GM21360 (cell line): ENCODE measurements around the gene CFAP61.

ENCODE experiments used
- ATAC-seq: cut with Tn5 transposase; IDR thresholded peaks from one replicate; pipeline ENCODE4 v1.9.1; 2021; ENCODE audit warnings: mild to moderate bottlenecking, moderate library complexity; ENCODE audit not compliant: unreplicated experiment

Gene CFAP61

DNA sequence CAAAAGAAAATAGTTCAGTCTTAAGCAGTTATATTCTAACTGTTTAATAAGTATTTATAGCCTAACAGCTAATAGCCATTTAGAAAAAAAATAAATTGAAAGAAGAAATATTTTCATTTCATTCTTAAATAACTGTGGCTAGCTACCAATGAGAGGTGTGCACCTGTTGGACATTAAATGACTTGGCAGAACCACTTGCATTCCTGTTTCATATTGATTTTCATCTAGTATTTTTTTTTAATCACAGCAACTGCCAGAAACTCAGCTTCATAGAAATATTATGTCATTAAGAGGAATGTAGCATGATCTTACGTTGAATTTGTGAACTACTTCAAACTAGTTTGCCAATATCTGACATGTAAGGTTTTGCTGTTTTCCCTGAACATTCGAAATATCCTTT is 25.0 kb upstream of the CFAP61 start:
- no peak for ATAC-seq

GRCh38 chr20:20031790-20032189 is 20.5 kb upstream of the CFAP61 start:
- ATAC-seq: no peak

- ATAC-seq: no peak
These were observed 17.8 kb upstream of the CFAP61 start for GRCh38 chr20:20034486-20034885.

- ATAC-seq: no peak
These were observed 15.6 kb upstream of the CFAP61 start for GRCh38 chr20:20036756-20037155.

GRCh38 chr20:20037960-20038359 is 14.4 kb upstream of the CFAP61 start:
- no peak for ATAC-seq

GRCh38 chr20:20038586-20038985 is 13.7 kb upstream of the CFAP61 start:
- no peak for ATAC-seq

- ATAC-seq: no peak
These were observed 12.5 kb upstream of the CFAP61 start for GRCh38 chr20:20039752-20040387.

DNA sequence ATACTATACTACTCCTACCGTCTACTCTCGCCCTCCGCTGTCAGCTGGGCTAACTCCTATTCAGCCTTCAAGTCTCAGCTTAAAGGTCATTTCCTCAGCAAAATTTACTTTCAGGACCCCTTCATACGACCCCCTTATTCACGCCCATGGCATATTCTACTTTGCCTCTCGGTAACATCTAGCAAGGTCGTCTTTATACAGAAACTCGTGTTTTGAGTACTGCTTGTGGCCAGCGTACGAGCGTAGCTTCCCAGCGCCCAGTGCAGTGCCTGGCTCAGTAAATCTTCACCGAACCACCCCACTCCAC is 612 bp upstream of the CFAP61 start:
- peak; percentile 28 for ATAC-seq

DNA sequence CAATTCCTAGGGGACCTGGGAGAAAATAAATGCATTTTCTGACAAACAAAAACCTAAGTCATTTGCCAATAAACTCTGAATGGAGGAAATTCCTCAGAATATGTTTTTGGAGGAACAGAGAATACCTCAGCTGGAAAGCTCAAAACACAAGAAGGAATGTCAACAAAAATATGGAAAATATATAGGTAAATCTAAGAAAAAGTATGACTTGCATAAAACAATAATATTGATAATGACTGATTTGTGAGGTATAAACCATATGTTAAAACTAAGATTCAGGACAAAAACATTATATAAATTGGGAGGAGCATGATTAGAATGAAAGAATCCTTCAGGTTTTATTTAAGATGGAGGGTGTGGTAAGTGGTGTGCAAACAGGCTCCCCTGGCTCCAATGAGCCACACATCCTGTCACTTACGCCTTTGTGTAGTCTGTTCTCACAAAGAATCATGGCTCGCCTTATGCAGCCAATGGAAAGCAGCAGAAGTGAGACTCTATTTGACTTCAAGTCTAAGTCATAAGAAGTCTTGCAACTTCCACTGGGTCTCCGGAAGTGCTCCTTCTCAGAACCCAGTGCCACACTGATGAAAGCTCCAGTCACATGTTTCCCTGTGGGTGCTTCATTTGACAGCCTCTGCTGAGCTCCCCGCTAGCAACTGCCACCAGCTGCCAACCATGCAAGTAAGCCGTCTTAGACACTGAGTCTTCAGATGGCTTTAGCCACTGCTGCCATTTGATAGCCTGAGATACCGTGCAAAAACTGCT is 8.1 kb downstream of the CFAP61 start:
- no peak for ATAC-seq

DNA sequence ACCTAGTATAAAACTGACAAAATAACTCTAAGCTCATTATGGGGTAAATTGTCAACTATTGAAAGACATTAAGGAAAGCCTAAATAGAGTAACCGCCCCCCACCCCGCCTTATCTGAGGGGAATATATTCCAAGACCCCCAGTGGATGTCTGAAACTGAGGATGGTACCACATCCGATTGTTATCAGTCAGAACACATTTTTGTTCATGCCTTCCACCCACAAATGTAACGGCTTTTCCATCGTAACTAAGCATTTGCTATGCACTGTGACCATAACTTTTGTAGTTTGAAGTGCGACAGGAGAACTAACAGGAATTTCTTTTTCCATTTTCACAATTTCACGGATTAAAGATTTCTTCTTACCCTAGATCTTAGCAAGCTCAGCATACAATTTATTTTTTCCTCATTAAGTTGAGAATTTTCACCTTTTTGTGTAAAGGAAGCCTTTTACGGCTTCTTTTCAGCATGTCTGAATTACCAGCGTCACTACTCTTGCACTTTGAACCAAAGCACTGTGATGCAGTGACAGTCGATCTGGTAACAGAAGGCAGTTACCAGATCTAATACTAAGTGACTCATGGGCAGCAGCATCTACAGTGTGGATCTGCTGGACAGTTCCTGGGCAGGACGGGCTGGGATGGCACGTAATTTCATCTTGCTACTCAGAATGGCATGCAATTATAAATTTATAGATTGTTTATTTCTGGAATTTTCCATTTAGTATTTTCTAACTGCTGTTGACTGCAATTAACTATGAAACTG is 11.8 kb downstream of the CFAP61 start:
- no peak for ATAC-seq

DNA sequence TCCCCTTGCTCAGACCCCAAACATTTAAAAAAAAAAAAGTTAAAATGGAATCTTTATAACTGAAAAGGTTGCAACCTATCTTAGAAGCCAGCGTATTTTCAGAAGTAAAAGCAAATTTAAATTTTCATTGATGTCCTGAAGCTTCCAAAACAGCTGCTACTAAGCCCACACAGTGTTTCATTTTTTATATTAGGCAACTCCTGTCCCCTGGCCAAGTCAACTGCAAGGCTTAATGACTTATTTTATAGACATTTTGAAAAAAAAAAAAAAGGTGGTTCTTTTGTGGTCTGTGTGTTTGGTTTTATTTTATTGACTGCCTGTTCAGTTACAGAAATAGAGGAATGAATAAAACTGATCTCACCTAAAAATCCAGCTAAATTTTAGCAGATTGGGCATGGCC is 13.0 kb downstream of the CFAP61 start:
- no peak for ATAC-seq

DNA sequence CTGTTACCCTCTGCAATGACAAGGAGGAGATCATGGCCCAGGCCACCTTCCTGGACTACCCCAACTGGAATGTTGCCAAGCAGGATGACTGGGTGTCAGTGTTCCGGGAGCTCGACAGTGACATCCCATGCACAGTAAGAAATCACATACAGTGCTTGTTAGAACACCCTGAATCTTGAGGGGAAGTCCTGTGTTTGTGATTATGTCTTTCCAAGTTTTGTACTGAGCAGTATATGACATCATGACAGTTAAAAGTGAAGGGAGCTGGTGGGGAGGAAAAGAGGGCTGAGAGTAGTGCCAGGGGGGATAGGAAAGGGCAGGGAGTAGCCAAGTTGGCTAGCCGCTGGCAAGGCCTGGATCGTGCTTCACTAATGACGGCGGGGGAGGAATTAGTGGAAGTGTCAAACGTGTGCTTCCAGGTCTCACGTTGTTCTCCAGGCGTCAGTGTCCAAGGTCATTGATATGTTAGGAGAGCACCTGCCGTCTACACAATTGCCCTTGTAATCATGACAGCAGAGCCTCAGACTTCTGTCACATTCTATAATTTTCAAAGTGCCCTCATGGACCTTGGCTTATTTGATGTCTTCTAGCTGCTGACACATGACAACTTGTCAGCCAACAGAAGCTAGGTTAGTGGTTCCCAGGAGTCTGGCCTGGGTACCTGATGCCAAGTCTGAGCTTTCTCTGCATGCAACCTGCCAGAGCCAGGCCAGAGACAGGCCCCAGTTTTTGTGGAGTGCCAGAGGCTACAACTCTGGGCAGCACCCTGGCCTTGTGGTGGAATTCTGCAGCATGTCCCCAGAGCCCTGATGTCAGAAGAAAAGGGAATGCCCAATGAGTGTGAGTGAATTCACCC is 18.8 kb downstream of the CFAP61 start:
- no peak for ATAC-seq

GRCh38 chr20:20073801-20074371 is 21.6 kb downstream of the CFAP61 start:
- no peak for ATAC-seq

DNA sequence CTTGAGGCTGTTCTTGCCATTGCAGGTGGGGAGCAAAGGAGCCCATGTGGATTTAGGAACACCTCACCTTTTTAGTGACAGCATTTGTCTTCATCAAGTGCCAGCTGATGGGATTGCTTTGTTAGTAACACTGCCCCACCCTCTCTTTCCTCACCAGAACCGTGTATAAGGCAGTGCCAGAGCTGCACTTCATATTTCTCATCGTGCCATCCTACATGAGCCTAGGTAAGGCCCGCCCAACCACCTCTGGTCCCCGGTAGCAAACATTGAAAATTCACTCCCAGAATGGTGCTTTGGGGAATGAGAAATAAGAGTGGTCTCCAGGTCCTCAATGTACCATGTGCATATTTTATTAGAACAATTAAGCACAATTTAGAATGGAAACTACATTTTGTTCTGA is 22.7 kb downstream of the CFAP61 start:
- no peak for ATAC-seq

- no peak for ATAC-seq
These were observed 24.1 kb downstream of the CFAP61 start for GRCh38 chr20:20076297-20077065.

GRCh38 chr20:20078041-20078440 is 25.7 kb downstream of the CFAP61 start:
- no peak for ATAC-seq

DNA sequence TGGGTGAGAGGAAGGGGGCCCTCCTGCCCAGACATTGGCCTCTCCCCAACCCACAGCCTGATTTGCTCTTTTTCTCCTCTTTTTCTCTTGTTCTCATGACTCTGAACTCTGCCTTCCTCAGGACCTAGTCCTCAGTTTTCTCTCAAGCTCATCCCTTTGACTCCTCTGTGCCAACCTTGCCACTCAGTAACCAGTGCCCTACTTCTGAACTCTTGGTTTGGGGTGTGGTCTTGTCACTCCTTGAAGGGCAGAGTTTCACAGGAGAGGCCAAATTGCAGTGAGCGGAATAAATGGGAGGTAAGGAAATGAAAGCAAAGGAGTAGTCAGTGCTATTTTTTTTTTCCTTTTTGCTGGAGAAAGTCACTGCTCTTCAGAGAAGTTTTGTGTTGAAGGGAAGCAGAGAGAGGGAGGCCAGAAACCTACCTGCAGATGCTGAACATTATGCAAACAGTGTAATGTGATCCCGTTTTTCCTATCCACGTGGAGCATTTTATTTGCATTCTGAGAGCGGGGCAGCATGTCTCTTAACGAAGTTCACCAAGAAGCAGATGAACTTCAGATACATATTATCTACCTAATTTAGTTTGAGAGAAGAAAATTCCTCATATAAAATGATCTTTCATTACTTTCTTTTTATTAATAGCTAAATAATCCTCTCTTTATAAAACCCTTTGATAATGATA is 26.9 kb downstream of the CFAP61 start:
- ATAC-seq: no peak

- no peak for ATAC-seq
These were observed 31.5 kb downstream of the CFAP61 start for GRCh38 chr20:20083807-20084206.

DNA sequence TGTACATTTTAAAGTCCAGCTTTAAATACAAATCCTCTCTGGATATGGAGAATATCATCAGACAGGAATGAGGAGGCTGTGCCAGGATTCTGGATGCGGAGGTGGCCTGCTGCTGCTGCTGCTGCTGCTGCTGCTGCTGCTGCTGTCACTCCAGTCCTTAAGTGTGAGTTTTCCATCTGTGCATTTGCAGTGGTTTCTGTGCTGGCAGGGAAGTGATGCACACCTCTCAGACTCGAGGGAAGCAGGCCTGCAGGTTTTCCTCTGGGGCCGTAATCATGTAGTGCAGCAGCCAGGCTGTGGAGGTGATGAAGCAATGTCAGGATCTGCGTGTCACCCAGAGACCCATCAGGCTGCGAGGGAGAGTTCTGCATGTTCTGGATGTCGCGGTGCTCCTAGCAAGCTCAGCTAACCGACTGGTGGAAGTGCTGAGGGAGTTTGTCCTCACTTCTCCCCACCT is 32.0 kb downstream of the CFAP61 start:
- ATAC-seq: no peak
